ENCODE measurements around the gene CFHR4.
"Not testable (repeated sequence)": the region's sequence is repeated elsewhere in the genome, so short reads cannot be mapped to it uniquely, and the experiment has no call there.

The CFHR4 gene

GRCh38 chr1:196887515-196888239 is at the start of gene CFHR4:
TSS of gene CFHR4 (plus strand) at chr1:196888052. CDS start at chr1:196888151, 99 bp downstream.
- no peak for DNase-seq

DNA sequence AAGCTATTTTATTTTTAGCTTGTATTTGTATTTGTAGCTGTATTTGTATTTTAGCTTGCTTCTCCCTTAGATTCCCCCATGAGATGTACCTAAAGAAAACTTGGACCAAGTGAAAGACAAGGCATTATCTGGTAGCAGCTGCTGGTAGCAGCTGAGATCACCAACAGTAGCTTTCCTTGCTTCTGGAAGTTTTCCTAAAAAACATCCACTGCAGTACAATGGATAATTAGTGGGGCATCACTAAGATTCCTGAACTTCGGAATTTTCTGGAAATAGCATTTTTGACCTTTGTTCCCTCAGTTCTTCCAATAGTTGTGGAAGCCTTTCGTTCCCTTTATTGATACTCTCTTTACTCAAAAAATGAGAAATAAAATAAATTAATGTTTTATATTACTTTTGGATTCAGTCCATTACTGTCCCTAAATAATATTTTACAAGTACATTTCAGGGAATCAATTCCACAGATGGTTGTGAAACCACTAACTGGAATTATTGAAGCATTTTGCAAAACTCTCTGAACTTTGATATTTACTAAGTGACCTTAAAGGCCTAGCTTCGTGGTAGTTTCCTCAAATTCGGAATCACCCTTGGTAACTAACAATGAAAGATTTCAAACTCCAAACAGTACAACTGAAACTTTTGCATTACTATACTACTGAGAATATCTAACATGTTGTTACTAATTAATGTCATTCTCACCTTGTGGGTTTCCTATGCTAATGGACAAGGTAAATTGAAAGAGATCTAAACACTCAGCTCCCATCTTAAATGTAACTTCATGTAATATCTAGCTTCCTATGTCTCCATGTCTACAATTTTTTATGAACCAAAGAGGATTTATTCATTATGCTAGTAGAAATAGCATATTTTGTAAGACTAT is 38.0 kb upstream of the CFHR4 start:
- DNase-seq: not testable (repeated sequence)

- DNase-seq: no peak
Observed at GRCh38 chr1:196856053-196856452, 31.8 kb upstream of the CFHR4 start.

DNA sequence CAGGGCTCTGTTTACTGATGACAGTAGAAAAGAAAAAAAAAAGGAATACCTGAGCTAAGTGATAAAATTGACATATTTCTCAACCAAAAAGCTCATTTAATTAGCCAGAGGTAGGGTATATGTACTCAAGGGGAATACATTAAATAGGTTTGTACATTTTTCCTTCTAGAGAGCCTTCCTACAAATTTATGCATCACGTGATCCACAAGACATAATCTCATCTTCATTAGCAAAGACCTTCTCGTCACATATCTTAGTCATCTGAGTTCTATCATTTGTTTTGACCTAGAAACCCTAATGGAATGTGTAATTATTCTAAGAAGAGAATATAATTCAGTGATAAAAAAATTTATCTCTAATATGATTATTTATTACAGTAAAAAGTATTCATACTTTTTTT is 30.7 kb upstream of the CFHR4 start:
- DNase-seq: no peak

DNA sequence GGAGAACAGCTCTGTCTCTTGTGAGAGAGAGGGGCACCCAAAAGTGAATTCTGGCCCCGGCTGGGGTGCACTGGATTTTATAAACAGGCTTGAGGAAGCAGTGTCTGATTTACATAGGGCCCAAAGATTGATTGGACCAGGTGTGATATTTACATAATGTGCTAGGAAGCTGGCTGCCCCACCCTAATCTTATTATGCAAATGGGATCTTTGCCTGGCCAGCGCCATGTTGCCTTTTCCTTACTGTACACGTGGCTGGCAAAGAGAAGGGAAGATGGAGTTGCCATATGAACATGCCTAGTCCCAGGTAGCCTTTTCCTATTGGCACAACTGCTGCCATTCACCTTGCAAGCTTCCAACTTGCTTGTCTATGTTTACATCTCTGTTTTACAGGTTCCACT is 29.0 kb upstream of the CFHR4 start:
- no peak for DNase-seq

GRCh38 chr1:196860323-196860884 is 27.4 kb upstream of the CFHR4 start:
- DNase-seq: no peak

- no peak for DNase-seq
Observed at GRCh38 chr1:196861429-196861828, 26.4 kb upstream of the CFHR4 start.

DNA sequence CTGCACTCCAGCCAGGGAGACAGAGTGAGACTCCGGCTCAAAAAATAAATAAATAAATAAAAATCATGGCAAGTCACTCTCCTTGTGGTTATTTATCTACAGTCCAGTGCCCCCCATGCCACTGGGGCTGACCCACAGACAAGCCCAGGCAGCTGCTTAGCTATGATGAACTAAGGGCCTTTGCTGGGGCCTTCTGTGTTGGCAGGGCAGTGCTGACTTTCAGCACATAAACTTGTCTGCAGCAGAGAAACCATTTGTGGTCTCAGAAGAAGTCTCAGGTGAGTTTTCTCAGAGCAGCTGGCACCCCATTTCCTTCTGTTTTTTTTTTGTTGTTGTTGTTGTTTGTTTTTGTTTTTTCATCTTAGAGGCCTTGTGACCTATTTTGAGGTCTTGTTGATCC is 20.9 kb upstream of the CFHR4 start:
- DNase-seq: no peak

GRCh38 chr1:196873385-196873784 is 14.5 kb upstream of the CFHR4 start:
- DNase-seq: no peak

DNA sequence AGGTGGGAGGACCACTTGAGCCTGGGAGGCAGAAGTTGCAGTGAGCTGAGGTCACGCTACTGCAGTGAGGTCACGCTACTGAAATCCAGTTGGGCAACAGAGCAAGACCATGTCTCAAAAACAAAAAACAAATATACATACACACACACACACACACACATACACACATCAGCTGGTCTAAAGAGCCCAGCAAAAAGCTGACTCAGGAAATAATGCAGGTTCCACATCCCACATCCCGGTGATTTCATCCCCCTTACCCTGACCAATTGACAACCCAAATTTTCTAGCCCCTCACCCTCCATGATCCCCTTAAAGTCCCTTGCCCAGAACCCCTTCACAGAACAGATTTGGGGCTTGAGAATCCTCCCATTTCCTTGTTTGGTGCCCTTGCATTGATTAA is 11.9 kb upstream of the CFHR4 start:
- no peak for DNase-seq

GRCh38 chr1:196877964-196878363 is 9.9 kb upstream of the CFHR4 start:
- DNase-seq: no peak

DNA sequence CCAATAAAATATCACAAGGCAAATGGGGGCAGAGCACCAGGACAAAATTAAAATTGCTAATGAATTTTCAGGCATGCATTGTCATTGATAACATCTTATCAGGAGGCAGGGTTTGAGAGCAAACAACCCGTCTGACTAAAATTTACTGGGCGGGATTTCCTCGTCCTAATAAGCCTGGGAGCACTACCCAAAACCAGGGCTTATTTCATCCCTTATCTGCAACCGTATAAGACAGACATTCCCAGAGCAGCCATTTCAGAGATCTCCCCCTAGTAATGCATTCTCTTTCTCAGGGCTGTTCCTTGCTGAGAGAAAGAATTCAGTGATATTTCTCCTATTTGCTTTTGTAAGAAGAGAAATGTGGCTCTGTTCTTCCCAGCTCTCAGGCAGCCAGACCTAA is 1.3 kb upstream of the CFHR4 start:
- not testable (repeated sequence) for DNase-seq

DNA sequence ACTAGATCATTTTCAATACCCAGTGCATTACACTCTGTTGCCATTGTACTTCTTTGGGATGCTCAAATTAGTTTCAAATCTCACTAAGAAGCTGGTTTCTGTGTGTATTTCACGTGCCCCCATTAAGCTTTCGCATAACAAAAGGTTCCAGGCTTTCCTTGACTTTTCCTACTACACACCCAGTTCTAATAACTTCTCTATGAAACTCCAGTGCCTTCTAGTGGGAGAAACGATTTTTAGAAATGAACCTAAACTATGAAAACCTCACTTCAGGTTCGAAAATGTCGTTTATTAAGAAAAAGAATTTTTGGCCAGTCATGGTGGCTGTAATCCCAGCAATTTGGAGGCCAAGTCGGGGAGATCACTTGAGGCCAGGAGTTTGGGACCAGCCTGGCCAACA is 2.8 kb downstream of the CFHR4 start:
- DNase-seq: no peak

GRCh38 chr1:196891251-196891650 is 3.4 kb downstream of the CFHR4 start:
- no peak for DNase-seq

- no peak for DNase-seq
Observed at GRCh38 chr1:196896355-196896754, 8.5 kb downstream of the CFHR4 start.

DNA sequence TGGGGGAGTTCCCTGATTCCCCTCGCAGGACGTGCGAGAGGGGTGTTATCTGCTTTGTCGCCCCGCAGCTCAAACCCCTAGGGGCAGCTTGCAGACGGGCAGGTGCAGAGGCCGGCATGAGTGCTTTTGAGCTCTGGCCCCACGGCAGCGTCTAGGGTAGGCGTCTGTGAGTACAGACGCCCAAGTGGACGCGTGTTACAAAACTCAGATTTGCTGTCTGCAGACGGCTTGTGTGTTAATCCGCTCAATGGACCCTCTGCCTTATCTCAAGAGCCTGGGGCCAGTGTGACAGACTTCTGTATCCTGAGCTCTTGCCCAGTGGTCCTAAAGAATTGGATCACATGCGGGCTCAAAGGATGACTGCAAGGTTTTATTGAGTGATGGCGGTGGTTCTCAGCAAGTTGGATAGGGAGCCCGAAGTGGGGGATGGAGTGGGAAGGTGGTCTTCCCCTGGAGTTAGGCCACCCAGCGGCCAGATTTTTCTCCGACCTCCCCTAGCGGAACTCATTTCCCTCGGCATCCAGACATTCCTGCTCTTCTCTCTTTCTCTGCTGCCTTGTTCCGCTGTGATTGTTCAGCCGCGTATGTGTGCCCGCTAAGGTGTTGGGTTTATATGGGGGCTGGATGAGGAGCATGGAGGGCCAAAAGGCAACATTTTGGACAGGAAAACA is 9.4 kb downstream of the CFHR4 start:
- no peak for DNase-seq

DNA sequence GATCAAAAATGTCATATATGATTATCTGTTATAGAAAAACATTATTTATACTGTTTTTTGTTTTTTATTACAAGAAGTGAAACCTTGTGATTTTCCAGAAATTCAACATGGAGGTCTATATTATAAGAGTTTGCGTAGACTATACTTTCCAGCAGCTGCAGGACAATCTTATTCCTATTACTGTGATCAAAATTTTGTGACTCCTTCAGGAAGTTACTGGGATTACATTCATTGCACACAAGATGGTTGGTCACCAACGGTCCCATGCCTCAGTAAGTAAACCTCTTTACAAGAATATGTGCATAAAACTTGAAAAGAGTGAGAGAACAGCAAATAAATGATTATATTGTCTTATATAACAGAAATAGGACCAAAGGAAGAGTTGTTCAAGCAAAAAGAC is 14.5 kb downstream of the CFHR4 start:
- DNase-seq: no peak

- no peak for DNase-seq
Observed at GRCh38 chr1:196910215-196910614, 22.4 kb downstream of the CFHR4 start.

DNA sequence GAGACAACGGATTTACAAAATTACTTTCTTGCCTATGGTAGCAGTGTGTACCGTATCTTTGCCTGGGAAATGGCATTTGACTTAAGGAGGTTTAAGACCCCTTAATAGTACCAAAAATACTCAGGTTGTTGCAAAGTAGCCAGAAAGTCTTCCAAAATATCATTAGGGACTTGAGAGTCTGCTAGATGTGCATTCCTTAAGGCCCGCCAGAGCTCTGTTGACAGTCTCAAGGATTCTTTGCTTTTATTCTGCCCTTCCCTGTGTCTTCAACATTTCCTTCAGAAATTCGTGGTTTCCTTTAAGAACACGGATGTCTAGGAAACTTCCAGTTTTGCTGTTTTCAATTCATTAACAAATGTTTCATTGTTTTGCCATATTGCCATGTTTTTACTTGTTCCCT is 24.4 kb downstream of the CFHR4 start:
- not testable (repeated sequence) for DNase-seq

GRCh38 chr1:196926839-196927238 is 39.0 kb downstream of the CFHR4 start:
- DNase-seq: not testable (repeated sequence)

DNA sequence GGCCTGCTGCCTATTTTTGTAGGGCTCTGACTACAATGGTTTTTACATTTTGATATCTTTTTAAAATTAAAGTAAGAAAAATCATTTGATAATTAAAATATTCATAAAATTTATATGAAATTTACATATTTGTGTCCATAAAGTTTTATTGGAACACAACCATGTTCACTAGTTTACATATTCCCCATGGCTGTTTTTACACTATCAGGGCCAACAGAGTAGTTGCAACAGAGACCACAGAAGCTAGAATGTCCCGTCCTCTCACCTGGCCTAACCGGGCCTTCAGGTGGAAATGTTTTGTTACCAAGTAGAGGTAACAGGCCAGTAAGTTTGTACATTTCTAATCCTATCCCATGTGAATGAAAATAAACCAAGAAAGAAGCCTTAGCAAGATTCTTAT is 45.0 kb downstream of the CFHR4 start:
- DNase-seq: not testable (repeated sequence)

DNA sequence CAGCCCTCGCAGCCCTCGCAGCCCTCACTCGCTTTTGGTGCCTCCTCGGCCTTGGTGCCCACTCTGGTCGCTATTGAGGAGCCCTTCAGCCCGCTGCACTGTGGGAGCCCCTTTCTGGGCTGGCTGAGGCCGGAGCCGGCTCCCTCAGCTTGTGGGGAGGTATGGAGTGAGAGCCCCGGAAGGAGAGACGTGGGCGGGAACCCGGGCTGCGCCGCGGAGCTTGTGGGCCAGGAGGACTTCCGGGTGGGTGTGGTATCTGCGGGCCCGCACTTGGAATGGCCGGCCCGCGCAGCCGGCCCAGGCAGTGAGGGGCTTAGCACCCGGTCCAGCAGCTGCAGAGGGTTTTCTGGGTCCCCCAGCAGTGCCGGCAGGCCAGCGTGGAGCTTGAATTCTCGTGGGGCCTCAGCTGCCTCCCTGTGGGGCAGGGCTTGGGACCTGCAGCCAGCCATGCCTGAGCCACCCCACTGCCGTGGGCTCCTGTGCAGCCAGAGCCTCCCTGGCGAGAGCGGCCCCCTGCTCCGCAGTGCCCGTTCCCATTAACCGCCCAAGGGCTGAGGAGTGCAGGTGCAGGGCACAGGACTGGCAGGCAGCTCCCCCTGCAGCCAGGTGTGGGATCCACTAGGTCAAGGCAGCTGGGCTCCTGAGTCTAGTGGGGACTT is 45.8 kb downstream of the CFHR4 start:
- DNase-seq: no peak

- DNase-seq: not testable (repeated sequence)
Observed at GRCh38 chr1:196941474-196941873, 53.6 kb downstream of the CFHR4 start.

All from CD4-positive, alpha-beta T cell treated with Interleukin-17A for 1 hour (primary cell).